Loucy (cell line): ENCODE data around the gene ADRB2.

Experiments
- H2AFZ ChIP-seq: fragments of 200-600 bp; sonication (generic); 2 replicates; pipeline ENCODE4 v1.6.0; 2016; ENCODE audit warnings: antibody characterized with exemption, mild to moderate bottlenecking, low read length, moderate library complexity
- H3F3A ChIP-seq: fragments of 200-600 bp; 2 replicates; pipeline ENCODE4 v1.6.0; 2016; ENCODE audit warnings: antibody characterized with exemption, low read depth, mild to moderate bottlenecking
- H3K27me3 ChIP-seq: fragments of 200-600 bp; sonication (generic); 2 replicates; pipeline ENCODE4 v1.6.1; 2014; ENCODE audit warnings: low read length, mild to moderate bottlenecking; ENCODE audit not compliant: insufficient read depth, poor library complexity, severe bottlenecking
- H3K36me3 ChIP-seq: fragments of 200-600 bp; sonication (generic); 2 replicates; pipeline ENCODE4 v1.6.1; 2016; ENCODE audit warnings: low read length; ENCODE audit not compliant: insufficient read depth
- H3K4me1 ChIP-seq: fragments of 200-600 bp; sonication (generic); 2 replicates; pipeline ENCODE4 v1.5.1; 2014; ENCODE audit warnings: low read length, mild to moderate bottlenecking; ENCODE audit not compliant: insufficient read depth, poor library complexity, severe bottlenecking
- H3K4me2 ChIP-seq: fragments of 200-600 bp; sonication (generic); 2 replicates; pipeline ENCODE4 v1.6.0; 2014; ENCODE audit warnings: antibody characterized with exemption, low read length, low read depth, mild to moderate bottlenecking; ENCODE audit not compliant: poor library complexity, severe bottlenecking
- H3K4me3 ChIP-seq: fragments of 200-600 bp; sonication (generic); 2 replicates; pipeline ENCODE4 v1.5.1; 2014; ENCODE audit warnings: low read length, mild to moderate bottlenecking, mixed read lengths; ENCODE audit not compliant: poor library complexity, severe bottlenecking
- H3K79me2 ChIP-seq: fragments of 200-600 bp; sonication (generic); 2 replicates; pipeline ENCODE4 v1.6.1; 2014; ENCODE audit warnings: low read length; ENCODE audit not compliant: insufficient read depth
- H3K9ac ChIP-seq: fragments of 200-600 bp; sonication (generic); 2 replicates; pipeline ENCODE4 v1.6.0; 2014; ENCODE audit warnings: mild to moderate bottlenecking, low read depth, low read length, moderate library complexity; ENCODE audit not compliant: poor library complexity, severe bottlenecking
- H3K9me2 ChIP-seq: fragments of 200-600 bp; sonication (generic); replicated peaks from 2 replicates; pipeline ENCODE4 v1.6.1; 2016; ENCODE audit warnings: low read depth, low read length, mixed read lengths
- H3K9me3 ChIP-seq: fragments of 200-600 bp; sonication (generic); 2 replicates; pipeline ENCODE4 v1.6.1; 2014; ENCODE audit warnings: mild to moderate bottlenecking, antibody characterized with exemption, low read length, low read depth; ENCODE audit not compliant: insufficient read depth
- H4K20me1 ChIP-seq: fragments of 200-600 bp; sonication (generic); 2 replicates; pipeline ENCODE4 v1.6.0; 2014; ENCODE audit warnings: antibody characterized with exemption, low read length, mild to moderate bottlenecking; ENCODE audit not compliant: insufficient read depth, poor library complexity, severe bottlenecking
- CTCF ChIP-seq: fragments of 200-600 bp; sonication (generic); conservative IDR thresholded peaks from 2 replicates; pipeline ENCODE4 v1.5.1; 2014; ENCODE audit warnings: mild to moderate bottlenecking, antibody characterized with exemption, low read length
- EZH2phosphoT487 ChIP-seq: fragments of 200-600 bp; IDR thresholded peaks from 2 replicates; pipeline ENCODE4 v1.6.1; 2018; ENCODE audit warnings: antibody characterized with exemption, mild to moderate bottlenecking, moderate library complexity, borderline replicate concordance

The ADRB2 gene

DNA sequence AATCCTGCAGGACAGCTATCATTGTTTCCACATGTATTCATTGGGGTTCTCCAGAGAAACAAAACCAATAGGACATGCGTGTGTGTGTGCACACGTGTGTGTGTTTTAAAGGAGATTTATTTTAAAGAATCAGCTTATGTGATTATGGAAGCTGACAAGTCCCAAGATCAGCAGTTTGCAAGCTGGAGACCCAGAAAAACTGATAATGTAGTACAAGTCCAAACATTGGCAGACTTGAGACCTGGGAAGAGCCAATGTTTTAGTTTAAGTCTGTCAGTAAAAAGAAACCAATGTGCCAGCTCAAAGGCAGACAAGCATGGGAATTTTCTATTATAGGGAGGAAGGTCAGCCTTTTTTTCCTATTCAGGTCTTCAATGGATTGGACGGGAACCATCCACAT, 35.3 kb downstream of the ADRB2 start:
- Histone ChIP-seq H3F3A (no peaks in the 10 kb centered on the region), H3K79me2 (no peaks in the 10 kb centered on the region), H3K9ac (no peak overlapping the region), H3K4me2 (no peak overlapping the region), H3K4me3 (no peak overlapping the region), H3K4me1 (no peaks in the 10 kb centered on the region), H3K27me3 (no peaks in the 10 kb centered on the region), H4K20me1 (no peaks in the 10 kb centered on the region), H3K9me2 (no peaks in the 10 kb centered on the region), H3K36me3 (no peaks in the 10 kb centered on the region), H3K9me3 (no peaks in the 10 kb centered on the region), H2AFZ (no peak overlapping the region)
- TF ChIP-seq EZH2phosphoT487: no peak
- no peak for TF ChIP-seq CTCF

GRCh38 chr5:148864113-148864841, 37.9 kb downstream of the ADRB2 start:
- Histone ChIP-seq H3K79me2 (no peaks in the 10 kb centered on the region), H2AFZ (no peak overlapping the region), H3K4me2 (no peak overlapping the region), H3K4me1 (no peaks in the 10 kb centered on the region), H3K9me2 (no peaks in the 10 kb centered on the region), H3F3A (no peaks in the 10 kb centered on the region), H3K4me3 (no peak overlapping the region), H3K36me3 (no peaks in the 10 kb centered on the region), H3K9ac (no peak overlapping the region), H4K20me1 (no peaks in the 10 kb centered on the region), H3K9me3 (no peaks in the 10 kb centered on the region), H3K27me3 (no peaks in the 10 kb centered on the region)
- TF ChIP-seq EZH2phosphoT487 (no peak), CTCF (no peak)

- H3F3A ChIP-seq: no peaks in the 10 kb centered on the region
- no peaks in the 10 kb centered on the region for H3K9me2 ChIP-seq
- no peaks in the 10 kb centered on the region for H3K79me2 ChIP-seq
- H3K4me1 ChIP-seq: no peaks in the 10 kb centered on the region
- TF ChIP-seq CTCF: no peak
- TF ChIP-seq EZH2phosphoT487: no peak
- H3K27me3 ChIP-seq: no peaks in the 10 kb centered on the region
- H3K9me3 ChIP-seq: no peaks in the 10 kb centered on the region
- no peak overlapping the region for H3K4me2 ChIP-seq
- no peaks in the 10 kb centered on the region for H4K20me1 ChIP-seq
- no peak overlapping the region for H3K4me3 ChIP-seq
- no peak overlapping the region for H3K9ac ChIP-seq
- no peak overlapping the region for H2AFZ ChIP-seq
- no peaks in the 10 kb centered on the region for H3K36me3 ChIP-seq
Observed at GRCh38 chr5:148866024-148866423, 39.6 kb downstream of the ADRB2 start.
